Measurements from ENCODE around the gene LPP.

The LPP gene

GRCh38 chr3:188135271-188135670, 18.7 kb upstream of the LPP start:
- H3K9me3 ChIP-seq (ENCODE audit: control insufficient read depth, low read length) = no peaks in the 10 kb centered on the region
- no peak overlapping the region for H3K27ac ChIP-seq (ENCODE audit: low read depth, low read length, severe bottlenecking)
- 86 to 92% methylated on average over 2 to 4 of the region's 5 CpGs for WGBS, 2 experiments (ENCODE audit: insufficient coverage in 2 of 2)

GRCh38 chr3:188137051-188137450, 16.9 kb upstream of the LPP start:
- WGBS, 2 experiments (ENCODE audit: insufficient coverage in 2 of 2) = 83% methylated on average over 1 of the region's 1 CpG; no CpG with 5 or more reads in 1 of the 2 experiments
- Histone ChIP-seq H3K4me3 (ENCODE audit: extremely low read depth, insufficient read depth, low read length, poor library complexity, severe bottlenecking) (no peak overlapping the region), H3K27ac (ENCODE audit: low read depth, low read length, severe bottlenecking) (no peak overlapping the region), H3K9me3 (ENCODE audit: control insufficient read depth, low read length) (no peaks in the 10 kb centered on the region), H3K4me1 (ENCODE audit: control insufficient read depth, insufficient read depth, low read length, poor library complexity, severe bottlenecking) (no peaks in the 10 kb centered on the region), H3K36me3 (ENCODE audit: control insufficient read depth, insufficient read depth, low read length) (no peaks in the 10 kb centered on the region)

More at GRCh38 chr3:188135271-188135670, 18.7 kb upstream of the LPP start:
- H3K4me1 ChIP-seq (ENCODE audit: control insufficient read depth, insufficient read depth, low read length, poor library complexity, severe bottlenecking) = no peaks in the 10 kb centered on the region
- no peak overlapping the region for H3K4me3 ChIP-seq (ENCODE audit: extremely low read depth, insufficient read depth, low read length, poor library complexity, severe bottlenecking)
- H3K36me3 ChIP-seq (ENCODE audit: control insufficient read depth, insufficient read depth, low read length) = no peaks in the 10 kb centered on the region

- no peak overlapping the region for H3K4me3 ChIP-seq (ENCODE audit: extremely low read depth, insufficient read depth, low read length, poor library complexity, severe bottlenecking)
- WGBS, 2 experiments (ENCODE audit: insufficient coverage in 2 of 2) = 94% methylated on average over 4 of the region's 4 CpGs
- H3K4me1 ChIP-seq (ENCODE audit: control insufficient read depth, insufficient read depth, low read length, poor library complexity, severe bottlenecking) = no peaks in the 10 kb centered on the region
- no peak overlapping the region for H3K27ac ChIP-seq (ENCODE audit: low read depth, low read length, severe bottlenecking)
- no peaks in the 10 kb centered on the region for H3K9me3 ChIP-seq (ENCODE audit: control insufficient read depth, low read length)
- H3K36me3 ChIP-seq (ENCODE audit: control insufficient read depth, insufficient read depth, low read length) = no peaks in the 10 kb centered on the region
Measured at GRCh38 chr3:188139466-188139865, 14.5 kb upstream of the LPP start.

- WGBS, 2 experiments (ENCODE audit: insufficient coverage in 2 of 2) = 100% methylated on average over 2 of the region's 2 CpGs; no CpG with 5 or more reads in 1 of the 2 experiments
- Histone ChIP-seq H3K36me3 (ENCODE audit: control insufficient read depth, insufficient read depth, low read length) (no peaks in the 10 kb centered on the region), H3K4me3 (ENCODE audit: extremely low read depth, insufficient read depth, low read length, poor library complexity, severe bottlenecking) (no peak overlapping the region), H3K4me1 (ENCODE audit: control insufficient read depth, insufficient read depth, low read length, poor library complexity, severe bottlenecking) (no peaks in the 10 kb centered on the region), H3K9me3 (ENCODE audit: control insufficient read depth, low read length) (no peaks in the 10 kb centered on the region), H3K27ac (ENCODE audit: low read depth, low read length, severe bottlenecking) (no peak overlapping the region)
Measured at GRCh38 chr3:188146219-188146618, 7.7 kb upstream of the LPP start.

GRCh38 chr3:188147782-188148181, 6.2 kb upstream of the LPP start:
- H3K4me1 ChIP-seq (ENCODE audit: control insufficient read depth, insufficient read depth, low read length, poor library complexity, severe bottlenecking) = peaks cover 11% of the 10 kb centered on the region
- WGBS, 2 experiments (ENCODE audit: insufficient coverage in 2 of 2) = no CpG with 5 or more reads among the region's 3 CpGs
- no peak overlapping the region for H3K4me3 ChIP-seq (ENCODE audit: extremely low read depth, insufficient read depth, low read length, poor library complexity, severe bottlenecking)
- H3K36me3 ChIP-seq (ENCODE audit: control insufficient read depth, insufficient read depth, low read length) = no peaks in the 10 kb centered on the region
- no peak overlapping the region for H3K27ac ChIP-seq (ENCODE audit: low read depth, low read length, severe bottlenecking)
- H3K9me3 ChIP-seq (ENCODE audit: control insufficient read depth, low read length) = no peaks in the 10 kb centered on the region

- WGBS, 2 experiments (ENCODE audit: insufficient coverage in 2 of 2) = 85% methylated on average over 1 of the region's 1 CpG; no CpG with 5 or more reads in 1 of the 2 experiments
- H3K36me3 ChIP-seq (ENCODE audit: control insufficient read depth, insufficient read depth, low read length) = no peaks in the 10 kb centered on the region
- no peak overlapping the region for H3K4me3 ChIP-seq (ENCODE audit: extremely low read depth, insufficient read depth, low read length, poor library complexity, severe bottlenecking)
- H3K27ac ChIP-seq (ENCODE audit: low read depth, low read length, severe bottlenecking) = no peak overlapping the region
- H3K9me3 ChIP-seq (ENCODE audit: control insufficient read depth, low read length) = no peaks in the 10 kb centered on the region
- peaks cover 14% of the 10 kb centered on the region for H3K4me1 ChIP-seq (ENCODE audit: control insufficient read depth, insufficient read depth, low read length, poor library complexity, severe bottlenecking)
Measured at GRCh38 chr3:188148318-188148717, 5.6 kb upstream of the LPP start.

- Histone ChIP-seq H3K4me1 (ENCODE audit: control insufficient read depth, insufficient read depth, low read length, poor library complexity, severe bottlenecking) (peaks cover 14% of the 10 kb centered on the region), H3K4me3 (ENCODE audit: extremely low read depth, insufficient read depth, low read length, poor library complexity, severe bottlenecking) (no peak overlapping the region), H3K9me3 (ENCODE audit: control insufficient read depth, low read length) (no peaks in the 10 kb centered on the region), H3K27ac (ENCODE audit: low read depth, low read length, severe bottlenecking) (no peak overlapping the region), H3K36me3 (ENCODE audit: control insufficient read depth, insufficient read depth, low read length) (no peaks in the 10 kb centered on the region)
- WGBS, 2 experiments (ENCODE audit: insufficient coverage in 2 of 2) = 83 to 87% methylated on average over 9 of the region's 9 CpGs
Measured at GRCh38 chr3:188149587-188149986, 4.4 kb upstream of the LPP start.

- no peak overlapping the region for H3K27ac ChIP-seq (ENCODE audit: low read depth, low read length, severe bottlenecking)
- H3K36me3 ChIP-seq (ENCODE audit: control insufficient read depth, insufficient read depth, low read length) = no peaks in the 10 kb centered on the region
- 100% methylated on average over 1 to 3 of the region's 6 CpGs for WGBS, 2 experiments (ENCODE audit: insufficient coverage in 2 of 2)
- no peak overlapping the region for H3K4me3 ChIP-seq (ENCODE audit: extremely low read depth, insufficient read depth, low read length, poor library complexity, severe bottlenecking)
- peaks cover 23% of the 10 kb centered on the region for H3K4me1 ChIP-seq (ENCODE audit: control insufficient read depth, insufficient read depth, low read length, poor library complexity, severe bottlenecking)
- H3K9me3 ChIP-seq (ENCODE audit: control insufficient read depth, low read length) = no peaks in the 10 kb centered on the region
Measured at GRCh38 chr3:188150982-188151381, 3.0 kb upstream of the LPP start.

GRCh38 chr3:188151438-188151837, 2.5 kb upstream of the LPP start:
- no peaks in the 10 kb centered on the region for H3K9me3 ChIP-seq (ENCODE audit: control insufficient read depth, low read length)
- no peak overlapping the region for H3K4me3 ChIP-seq (ENCODE audit: extremely low read depth, insufficient read depth, low read length, poor library complexity, severe bottlenecking)
- WGBS, 2 experiments (ENCODE audit: insufficient coverage in 2 of 2) = no CpG with 5 or more reads among the region's 4 CpGs
- no peaks in the 10 kb centered on the region for H3K36me3 ChIP-seq (ENCODE audit: control insufficient read depth, insufficient read depth, low read length)
- peaks cover 25% of the 10 kb centered on the region for H3K4me1 ChIP-seq (ENCODE audit: control insufficient read depth, insufficient read depth, low read length, poor library complexity, severe bottlenecking)
- H3K27ac ChIP-seq (ENCODE audit: low read depth, low read length, severe bottlenecking) = no peak overlapping the region

- H3K9me3 ChIP-seq (ENCODE audit: control insufficient read depth, low read length) = no peaks in the 10 kb centered on the region
- H3K36me3 ChIP-seq (ENCODE audit: control insufficient read depth, insufficient read depth, low read length) = no peaks in the 10 kb centered on the region
- H3K4me1 ChIP-seq (ENCODE audit: control insufficient read depth, insufficient read depth, low read length, poor library complexity, severe bottlenecking) = peaks cover 25% of the 10 kb centered on the region
- peak overlapping the region; percentile 82 for H3K4me3 ChIP-seq (ENCODE audit: extremely low read depth, insufficient read depth, low read length, poor library complexity, severe bottlenecking)
- 11 to 13% methylated on average over 22 to 23 of the region's 25 CpGs for WGBS, 2 experiments (ENCODE audit: insufficient coverage in 2 of 2)
- peak overlapping the region; percentile 98 for H3K27ac ChIP-seq (ENCODE audit: low read depth, low read length, severe bottlenecking)
Measured at GRCh38 chr3:188152660-188153436, 1.1 kb upstream of the LPP start.

- Histone ChIP-seq H3K36me3 (ENCODE audit: control insufficient read depth, insufficient read depth, low read length) (peaks cover under 1% of the 10 kb centered on the region), H3K4me1 (ENCODE audit: control insufficient read depth, insufficient read depth, low read length, poor library complexity, severe bottlenecking) (peaks cover 25% of the 10 kb centered on the region), H3K9me3 (ENCODE audit: control insufficient read depth, low read length) (no peaks in the 10 kb centered on the region), H3K27ac (ENCODE audit: low read depth, low read length, severe bottlenecking) (peak overlapping the region; percentile 98), H3K4me3 (ENCODE audit: extremely low read depth, insufficient read depth, low read length, poor library complexity, severe bottlenecking) (peak overlapping the region; percentile 82)
- WGBS, 2 experiments (ENCODE audit: insufficient coverage in 2 of 2) = 1 to 2% methylated on average over 14 to 28 of the region's 36 CpGs
Measured at GRCh38 chr3:188153437-188154013, 432 bp upstream of the LPP start.

Data from mesodermal cell (in vitro differentiated cells).